ENCODE data around the gene GRB10.

- no peak for TF ChIP-seq HNF4A (conservative IDR thresholded peaks at IDR 0.05)
- TF ChIP-seq CTCF (IDR thresholded peaks at IDR 0.05; ENCODE audit: low read depth, low read length, missing input control): no peak
- TF ChIP-seq REST (IDR thresholded peaks at IDR 0.05): no peak
- no peak for TF ChIP-seq TAF1 (conservative IDR thresholded peaks at IDR 0.05)
- TF ChIP-seq ZBTB33 (IDR thresholded peaks at IDR 0.05): no peak
- no peak for TF ChIP-seq EGR1 (IDR thresholded peaks at IDR 0.05; ENCODE audit: low read depth in 2 of 2)
- no peak for TF ChIP-seq JUND (IDR thresholded peaks at IDR 0.05)
- TF ChIP-seq GABPA (IDR thresholded peaks at IDR 0.05 in 1 of 2, conservative IDR thresholded peaks at IDR 0.05 in 1 of 2): no peak
- TF ChIP-seq RXRA (IDR thresholded peaks at IDR 0.05): no peak
- no peak for TF ChIP-seq FOXA1 (IDR thresholded peaks at IDR 0.05)
- no peak for TF ChIP-seq NR2F2 (IDR thresholded peaks at IDR 0.05)
These were observed 183.3 kb downstream of the GRB10 start for GRCh38 chr7:50599385-50599784.
